Measurements from ENCODE around the gene CGA.

Gene CGA

DNA sequence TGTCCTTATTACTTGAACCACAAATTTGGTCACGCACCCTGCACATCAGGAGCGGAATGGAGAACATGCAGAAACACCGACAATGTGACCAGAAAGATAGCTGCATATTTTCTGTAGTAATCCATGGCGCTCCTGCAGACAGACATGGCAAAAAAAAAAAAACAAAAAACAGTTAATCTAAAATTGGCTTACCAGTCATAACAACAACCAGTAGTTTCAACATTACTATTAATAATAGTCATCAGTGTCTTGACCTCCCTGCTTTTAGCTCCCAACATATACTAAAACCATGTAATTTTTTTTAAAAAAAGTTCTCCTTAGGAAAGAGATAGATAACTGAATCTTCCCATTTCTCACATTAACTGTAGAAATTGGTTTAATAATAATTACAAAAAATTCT, 6.8 kb downstream of the CGA start:
- DNase-seq (ENCODE audit: low spot score), result no peak

DNA sequence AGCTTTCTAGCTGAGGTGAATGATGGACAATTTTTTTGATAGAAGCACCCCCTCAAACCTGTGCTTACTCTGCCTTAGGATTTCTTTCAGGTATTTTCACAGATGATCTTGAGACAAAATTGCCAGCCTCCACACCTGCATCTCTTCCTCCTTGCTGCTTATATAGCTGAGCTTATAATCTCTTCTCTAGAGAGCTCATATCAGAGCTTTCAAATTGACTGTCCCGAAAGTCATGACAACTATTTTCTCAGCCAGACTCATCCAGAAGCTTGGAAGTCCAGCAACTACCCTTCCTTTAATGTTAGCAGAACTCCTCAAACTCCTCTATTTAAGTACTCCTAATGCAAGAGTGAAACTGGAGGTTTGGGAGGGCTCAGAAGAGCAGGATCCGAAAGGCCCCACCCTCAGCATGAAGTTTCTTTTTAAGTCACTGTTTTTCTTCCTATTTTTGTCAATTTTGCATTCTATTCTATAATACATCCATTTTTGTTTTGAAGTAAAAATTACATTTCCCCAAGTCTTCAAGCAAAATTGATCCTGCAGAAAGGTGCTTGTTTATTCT, 12.7 kb downstream of the CGA start:
- DNase-seq (ENCODE audit: low spot score), result no peak

DNA sequence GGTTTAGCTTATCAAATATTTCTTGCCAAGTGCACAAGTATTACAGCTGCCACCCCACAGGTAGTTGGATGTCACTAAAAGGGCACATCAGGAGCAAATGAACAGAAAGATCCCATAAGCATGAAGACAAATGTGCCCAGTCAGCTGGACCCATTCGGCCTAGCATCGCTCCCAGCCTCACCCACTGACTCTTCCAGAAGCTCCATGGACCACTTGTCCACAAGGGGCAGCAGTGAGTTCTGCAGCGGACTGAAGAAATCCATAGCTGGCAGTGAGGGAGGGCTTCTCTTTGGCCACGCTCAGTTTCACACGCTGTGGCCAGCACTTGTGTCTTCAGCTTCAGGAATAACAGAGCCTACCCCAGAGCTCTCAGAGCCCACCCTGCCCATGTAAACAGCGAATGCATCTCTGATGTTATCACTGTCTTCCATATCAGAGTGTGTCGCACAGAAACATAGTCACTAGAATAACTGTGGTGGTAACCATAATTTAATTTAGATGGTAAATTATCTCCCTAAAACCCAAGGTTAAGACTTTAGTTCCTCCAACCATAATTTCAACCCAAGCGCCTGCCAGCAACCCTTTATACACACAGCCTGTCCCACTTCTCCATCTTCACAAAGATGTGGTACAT, 15.8 kb downstream of the CGA start:
- DNase-seq (ENCODE audit: low spot score), result peak; percentile 83

DNA sequence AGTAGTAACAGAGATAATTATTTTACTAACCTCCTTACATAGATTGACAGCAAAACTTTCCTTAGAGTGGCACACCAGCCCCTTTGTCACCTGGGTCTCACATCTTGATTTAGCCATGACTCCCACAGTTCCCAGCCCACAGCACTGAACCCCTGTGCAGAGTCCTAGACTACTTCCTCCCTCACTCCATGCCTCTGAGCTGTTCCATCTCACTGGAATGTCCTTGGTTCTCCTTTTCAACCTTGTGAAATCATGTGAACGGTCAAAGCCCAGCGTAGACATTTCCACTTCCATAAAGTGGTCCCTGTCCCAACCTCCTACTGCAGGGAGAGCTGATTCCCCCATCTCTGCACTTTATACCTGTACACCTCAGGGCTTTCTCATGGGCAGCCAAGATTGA, 19.7 kb downstream of the CGA start:
- no peak for DNase-seq (ENCODE audit: low spot score)

DNA sequence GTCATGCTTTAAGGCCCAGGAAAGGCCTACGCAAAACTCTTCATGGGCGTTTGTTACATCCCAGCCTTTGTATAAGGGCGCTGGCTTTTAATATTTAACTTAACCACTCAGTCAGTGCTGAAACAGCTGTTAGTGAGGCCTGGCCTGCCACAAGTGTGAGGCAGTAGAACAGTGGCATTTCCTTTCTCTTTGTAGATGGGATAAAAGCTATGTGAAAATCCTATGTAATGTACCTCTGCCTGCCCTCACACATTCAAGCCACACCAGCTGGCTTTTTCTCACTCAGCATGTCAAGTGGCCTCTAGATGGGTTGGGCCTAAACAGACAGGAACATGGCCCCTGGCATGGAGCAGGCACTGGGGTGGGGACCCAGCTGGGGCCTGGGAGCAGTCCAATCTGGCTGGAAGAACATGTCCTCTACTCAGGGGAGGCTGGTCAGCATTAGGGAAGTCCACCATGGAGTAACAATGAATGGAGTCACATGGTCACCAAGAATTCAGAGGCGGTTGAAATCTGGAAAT, 20.7 kb downstream of the CGA start:
- no peak for DNase-seq (ENCODE audit: low spot score)

DNA sequence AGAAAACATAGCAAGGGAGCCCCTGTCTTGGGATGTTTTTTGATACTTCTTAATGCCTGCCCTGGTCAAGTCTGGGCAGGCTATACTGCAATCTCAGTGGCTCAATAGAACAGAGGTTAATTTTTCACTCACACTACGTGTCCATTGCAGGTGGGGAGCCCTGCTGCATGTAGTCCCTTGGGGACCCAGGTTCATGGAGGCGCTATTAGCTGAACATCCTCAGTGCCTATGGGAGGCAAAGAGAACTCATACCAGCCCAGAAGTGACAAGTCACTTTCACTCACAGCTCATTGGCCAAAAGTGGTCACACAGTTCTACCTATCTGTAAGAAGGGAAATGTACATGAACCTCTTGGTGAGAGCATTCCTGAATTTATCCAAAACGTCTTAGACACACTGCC, 23.2 kb downstream of the CGA start:
- no peak for DNase-seq (ENCODE audit: low spot score)

DNA sequence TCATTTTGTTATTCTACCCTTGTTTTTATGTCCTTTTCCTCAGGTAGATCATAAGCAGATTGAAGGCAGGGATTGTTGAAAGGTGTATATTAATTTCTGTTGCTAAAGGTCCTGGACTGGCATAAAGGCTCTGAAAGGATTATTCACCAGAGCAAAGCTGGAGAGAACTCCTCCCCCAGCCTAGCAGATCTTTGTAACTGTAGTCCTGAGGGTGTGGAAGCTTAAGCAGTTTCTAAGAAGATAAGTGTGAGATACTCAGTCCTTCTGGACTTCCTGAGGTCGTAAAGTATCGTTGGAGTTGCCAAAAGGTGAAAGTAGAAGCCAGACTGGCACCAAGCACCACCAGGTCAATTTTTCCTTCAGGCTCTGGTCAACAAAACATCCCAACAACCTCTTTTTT, 24.2 kb downstream of the CGA start:
- DNase-seq (ENCODE audit: low spot score), result no peak

DNA sequence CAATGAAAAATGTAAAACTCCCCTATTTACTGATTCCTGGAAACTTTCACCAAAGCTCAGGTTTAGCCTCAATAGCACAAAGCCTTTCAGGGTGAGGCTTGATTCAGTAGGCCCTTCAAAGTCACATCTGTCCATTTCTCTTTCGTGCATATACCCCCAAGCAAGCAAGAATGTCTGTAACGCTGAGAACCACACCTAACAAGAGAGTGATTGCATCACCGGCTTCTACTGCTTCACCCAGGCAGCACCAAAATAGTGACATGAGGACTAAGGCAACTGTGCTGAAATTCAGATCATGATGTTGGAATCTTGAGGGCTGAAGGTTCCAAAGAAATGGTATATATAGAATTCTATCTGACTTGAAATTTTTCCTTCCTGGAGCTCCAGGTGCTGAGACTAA, 26.1 kb downstream of the CGA start:
- no peak for DNase-seq (ENCODE audit: low spot score)

DNA sequence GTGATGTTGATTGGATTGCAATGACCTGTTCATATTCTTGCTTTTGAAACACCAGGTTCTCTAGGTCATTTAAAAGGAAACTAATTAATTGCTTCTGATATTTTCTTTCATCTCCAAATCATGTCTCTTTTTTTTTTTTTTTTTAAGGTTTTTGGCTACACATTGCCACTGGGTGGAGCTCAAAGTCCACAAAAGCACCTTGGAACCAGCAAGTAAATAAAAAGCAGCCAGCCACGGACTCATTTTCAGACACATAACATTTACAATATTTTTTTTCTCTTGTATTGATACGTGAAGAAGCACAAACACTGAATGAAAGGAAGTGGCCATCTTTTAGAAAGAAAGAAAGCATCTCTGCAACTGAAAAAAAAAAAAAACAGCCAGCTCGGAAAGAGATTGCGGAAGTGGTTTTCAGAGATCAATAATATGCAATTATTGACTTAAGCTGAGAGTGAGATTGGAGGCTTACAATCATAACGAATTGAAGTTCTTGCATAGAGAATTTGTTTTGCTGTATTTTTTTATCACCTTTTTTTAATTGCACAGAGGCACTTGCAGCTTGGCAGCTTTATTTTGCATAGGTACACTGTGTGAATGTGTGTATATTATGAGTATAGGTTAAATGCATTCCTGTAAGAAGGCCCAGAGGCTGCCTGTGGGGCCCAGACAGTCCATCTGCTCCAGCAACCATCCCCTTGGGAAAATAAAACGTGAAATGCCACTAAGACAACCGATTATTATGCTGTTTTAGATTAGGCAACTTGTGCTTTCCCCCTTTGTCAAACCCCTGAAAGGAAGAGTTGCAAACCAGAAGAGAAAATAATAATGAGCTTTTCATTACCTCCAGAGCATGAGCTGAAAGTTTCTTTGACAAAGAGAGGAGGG, 28.2 kb downstream of the CGA start:
- peak; percentile 63 for DNase-seq (ENCODE audit: low spot score)

DNA sequence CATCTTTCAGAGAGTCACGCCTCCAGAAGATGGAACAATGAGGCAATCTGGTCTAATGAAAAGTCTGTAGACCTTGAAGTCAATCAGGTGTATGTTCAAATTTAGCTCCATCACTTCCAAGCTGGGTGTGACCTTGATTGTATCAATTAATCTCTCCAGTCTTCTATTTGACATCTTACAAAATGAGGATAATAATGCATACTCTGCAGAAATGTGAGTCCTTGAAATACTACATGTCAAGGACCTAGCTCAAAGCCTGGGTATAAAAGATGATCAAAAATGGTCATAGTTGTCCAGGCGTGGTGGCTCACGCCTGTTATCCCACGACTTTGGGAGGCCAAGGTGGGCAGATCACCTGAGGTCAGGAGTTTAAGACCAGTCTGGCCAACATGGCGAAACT, 29.8 kb downstream of the CGA start:
- no peak for DNase-seq (ENCODE audit: low spot score)

DNA sequence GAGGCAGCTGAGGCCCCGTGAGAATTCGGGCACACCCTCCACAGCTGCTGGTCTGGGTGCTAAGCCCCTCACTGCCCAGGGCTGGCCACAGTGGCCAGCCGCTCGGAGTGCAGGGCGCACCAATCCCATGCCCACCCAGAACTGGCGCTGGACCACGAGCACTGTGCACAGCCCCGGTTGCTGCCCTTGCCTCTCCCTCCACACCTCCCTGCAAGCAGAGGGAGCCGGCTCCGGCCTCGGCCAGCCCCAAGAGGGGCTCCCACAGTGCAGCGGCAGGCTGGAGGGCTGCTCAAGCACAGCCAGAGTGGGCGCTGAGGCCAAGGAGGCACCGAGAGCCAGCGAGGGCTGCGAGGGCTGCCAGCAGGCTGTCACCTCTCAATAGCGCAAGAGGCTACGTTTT, 35.0 kb downstream of the CGA start:
- DNase-seq (ENCODE audit: low spot score), result no peak

DNA sequence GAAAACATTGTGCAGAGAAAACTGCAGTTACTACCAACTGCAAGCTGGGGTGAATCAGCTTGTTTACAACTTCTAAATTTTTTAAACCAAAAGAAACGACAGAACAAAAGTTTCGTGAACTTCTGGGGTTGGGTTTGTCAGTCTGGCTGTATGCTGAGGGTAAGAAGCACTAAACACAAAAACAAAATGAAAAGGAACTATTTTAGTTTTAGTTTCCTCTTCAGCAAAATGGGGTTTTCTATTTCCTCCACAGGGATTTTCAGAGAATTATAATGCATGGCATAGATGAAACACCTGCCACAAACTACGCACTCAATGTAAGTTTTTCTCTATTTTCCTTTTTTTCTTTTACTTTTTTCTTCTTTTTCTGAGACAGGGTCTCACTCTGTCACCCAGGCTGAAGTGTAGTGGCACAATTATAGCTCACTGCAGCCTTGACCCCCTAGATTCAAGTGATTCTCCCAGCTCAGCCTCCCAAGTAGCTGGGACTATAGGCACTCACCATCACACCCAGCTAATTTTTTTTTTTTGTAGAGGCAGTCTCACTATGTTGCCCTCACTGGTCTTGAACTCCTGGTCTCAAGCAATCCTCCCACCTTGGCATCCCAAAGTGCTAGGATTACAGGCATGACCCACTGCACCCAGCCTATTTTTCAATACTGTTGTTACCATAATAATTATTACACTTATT, 40.6 kb downstream of the CGA start:
- DNase-seq (ENCODE audit: low spot score), result no peak

DNA sequence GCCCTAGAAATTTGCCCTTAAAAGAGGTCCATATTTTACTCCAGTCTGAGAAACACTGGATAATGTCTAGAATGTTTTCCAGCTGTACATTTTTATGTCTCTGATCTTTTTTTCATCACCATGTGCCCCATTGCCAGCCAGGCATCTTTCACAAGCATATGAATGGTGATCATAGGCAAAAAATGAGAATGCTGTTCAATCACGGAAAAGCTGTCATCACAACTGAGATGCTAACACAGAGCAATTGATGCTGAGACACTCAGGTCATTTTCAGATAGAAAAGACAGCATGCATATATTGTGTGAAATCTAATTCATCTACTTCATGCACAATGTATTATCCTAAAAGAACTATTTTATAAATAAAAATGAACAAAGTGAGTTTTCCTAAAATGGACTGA, 41.6 kb downstream of the CGA start:
- DNase-seq (ENCODE audit: low spot score), result no peak

DNA sequence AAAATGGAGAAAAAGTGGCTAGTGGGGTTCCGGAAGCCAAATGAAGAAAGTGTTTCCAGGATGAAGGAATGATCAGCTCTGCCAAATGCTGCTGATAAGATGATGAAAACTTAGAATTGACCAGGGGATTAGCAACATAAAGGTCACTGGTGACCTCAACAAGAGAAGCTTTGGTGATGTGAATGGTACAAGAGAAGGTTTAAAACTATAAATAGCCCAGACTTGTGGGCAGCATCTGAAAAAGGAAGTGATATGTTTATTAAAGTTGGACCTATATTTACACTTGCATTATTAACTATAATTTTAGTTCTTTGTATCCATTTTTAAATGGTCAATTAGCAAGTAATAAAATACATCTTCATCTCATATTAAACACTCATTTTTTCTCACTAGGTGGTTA, 45.1 kb downstream of the CGA start:
- DNase-seq (ENCODE audit: low spot score), result no peak

DNA sequence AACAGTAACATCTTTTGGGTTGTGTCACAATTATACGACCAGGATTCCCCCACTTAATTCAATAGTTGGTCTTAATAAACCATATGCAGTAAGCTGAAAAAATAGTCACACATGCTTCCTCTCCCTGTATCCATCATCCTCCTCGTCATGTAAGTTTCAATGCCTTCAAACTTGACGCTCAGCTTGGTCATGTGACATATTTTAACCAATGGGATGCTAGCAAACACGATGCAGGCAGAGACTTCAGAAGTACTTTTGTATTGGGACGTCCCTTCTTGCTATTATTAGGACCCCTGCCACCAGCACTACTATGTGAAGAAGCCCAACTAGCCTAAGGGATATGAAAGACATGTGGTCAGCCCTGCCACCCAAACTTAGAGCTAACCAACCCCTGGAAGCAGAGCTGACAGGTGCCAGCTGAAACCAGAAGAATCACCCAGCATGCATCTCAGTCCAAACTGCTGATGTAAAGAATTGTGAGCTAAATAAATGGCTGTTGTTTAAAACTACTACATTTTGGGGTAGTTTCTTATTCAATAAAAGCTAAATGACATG, 49.3 kb downstream of the CGA start:
- no peak for DNase-seq (ENCODE audit: low spot score)

DNA sequence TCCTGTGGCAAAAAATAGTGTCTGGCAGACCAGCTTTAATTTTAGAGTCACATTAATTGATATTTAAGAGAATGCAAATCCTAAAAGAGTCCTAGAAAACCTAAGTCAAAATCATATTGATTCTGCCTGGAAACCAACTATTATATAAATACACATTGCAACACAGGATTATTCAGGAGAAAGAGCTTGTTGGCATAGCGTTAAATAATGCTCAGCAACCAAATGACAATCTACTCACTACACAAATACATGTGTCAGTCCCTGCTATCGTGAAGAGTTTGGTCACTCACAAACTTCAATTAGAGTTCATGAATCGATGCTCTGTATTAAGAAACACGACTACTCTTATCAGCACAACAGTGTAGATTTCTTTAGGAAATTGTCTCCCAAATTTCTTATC, 54.2 kb downstream of the CGA start:
- DNase-seq (ENCODE audit: low spot score), result no peak

All from D341Med (cell line).